ENCODE results near the gene CPEB3.
A peak's percentile ranks its signal among the peaks of the same experiment; 100 is the strongest.

CPEB3 gene

DNA sequence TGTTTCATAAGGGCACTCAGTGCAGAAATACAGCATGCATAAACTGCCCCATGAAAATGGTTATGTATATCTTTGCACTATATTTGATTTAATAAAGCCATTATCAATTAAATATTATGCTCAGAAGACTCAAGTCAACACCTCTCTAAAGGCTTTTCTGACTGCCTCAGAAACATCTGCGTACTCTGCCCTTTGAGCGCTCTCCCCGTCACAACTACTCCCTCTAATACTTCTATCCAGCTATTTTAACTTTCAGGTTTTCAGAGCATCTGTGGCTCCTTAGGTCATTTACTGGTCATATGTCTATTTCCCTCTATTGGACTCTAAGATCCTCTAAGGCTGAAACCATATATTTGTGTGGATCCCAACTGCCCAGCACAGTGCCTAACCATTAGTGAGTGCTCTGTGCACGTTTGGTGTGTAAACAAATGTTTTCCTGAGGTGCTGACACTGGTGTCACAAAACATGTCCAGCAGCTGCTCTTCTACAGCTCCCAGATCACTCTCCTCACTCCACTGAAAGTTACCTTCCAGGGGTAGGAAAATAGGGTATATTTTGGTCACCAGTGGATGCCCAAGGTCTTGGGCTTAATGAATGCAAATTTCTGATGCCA is 188.2 kb downstream of the CPEB3 start:
- DNase-seq (ENCODE audit: low read depth in 3 of 3) = no peak

- DNase-seq (ENCODE audit: low read depth in 3 of 3) = no peak
Measured at GRCh38 chr10:92094960-92095359, 195.9 kb downstream of the CPEB3 start.

GRCh38 chr10:92091965-92092364 is 198.9 kb downstream of the CPEB3 start:
- DNase-seq (ENCODE audit: low read depth in 3 of 3) = no peak

- peak in 2 of 3 experiments; percentile 2 to 23 for DNase-seq (ENCODE audit: low read depth in 3 of 3)
Measured at GRCh38 chr10:92087750-92088395, 203.0 kb downstream of the CPEB3 start.

DNA sequence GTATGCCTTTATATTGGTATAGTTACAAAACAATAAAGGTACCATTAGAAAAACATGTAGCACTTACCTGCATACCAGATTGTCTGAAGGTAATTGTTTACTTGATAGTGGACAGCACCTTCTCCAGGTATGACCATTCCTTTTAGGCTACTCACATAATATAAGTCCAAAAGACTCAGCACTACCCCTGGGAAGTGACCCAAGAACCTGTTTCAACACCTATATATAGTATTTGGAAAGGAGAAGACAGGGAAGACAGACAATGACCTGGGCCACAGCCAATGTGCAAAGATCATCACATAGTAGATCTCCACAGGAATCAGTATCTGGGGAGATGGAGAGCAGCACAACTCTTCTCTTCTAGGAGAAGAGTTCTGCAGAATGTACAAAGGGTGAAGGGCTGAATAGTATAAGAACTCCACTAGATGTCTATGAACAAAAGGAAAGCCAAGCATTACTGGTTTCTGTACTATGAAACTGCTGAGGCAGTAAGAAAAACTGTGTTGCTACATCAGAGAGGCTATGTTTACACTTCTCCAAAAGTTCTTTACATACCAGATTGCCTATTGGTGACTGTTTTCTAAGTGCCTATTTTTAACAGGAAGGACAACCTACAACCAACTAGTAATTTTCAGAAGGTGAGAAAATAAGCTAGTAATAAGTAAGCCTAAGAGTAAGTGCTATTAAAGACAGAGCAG is 208.1 kb downstream of the CPEB3 start:
- no peak for DNase-seq (ENCODE audit: low read depth in 3 of 3)

- no peak for DNase-seq (ENCODE audit: low read depth in 3 of 3)
Measured at GRCh38 chr10:92081641-92082040, 209.2 kb downstream of the CPEB3 start.

GRCh38 chr10:92080244-92080643 is 210.6 kb downstream of the CPEB3 start:
- no peak for DNase-seq (ENCODE audit: low read depth in 3 of 3)

DNA sequence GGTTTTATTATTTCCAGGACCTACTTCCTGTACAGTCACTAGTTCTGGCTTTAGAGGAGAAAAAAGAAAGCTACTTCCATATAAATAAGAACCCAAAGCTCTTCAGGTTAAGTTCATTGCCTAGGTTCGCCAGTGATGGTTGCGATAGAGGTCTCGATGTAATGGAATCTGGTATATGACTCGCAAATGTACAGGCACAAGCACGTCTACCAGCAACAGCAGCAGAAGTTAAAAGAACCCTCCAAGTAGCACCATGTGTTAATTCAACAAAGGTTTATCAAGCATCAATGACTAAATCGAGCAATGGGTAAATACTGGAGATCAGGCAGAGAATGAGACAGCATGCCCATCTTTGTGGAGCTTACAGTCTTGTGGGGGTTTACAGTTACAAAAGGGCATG is 211.9 kb downstream of the CPEB3 start:
- DNase-seq (ENCODE audit: low read depth in 3 of 3) = no peak

DNA sequence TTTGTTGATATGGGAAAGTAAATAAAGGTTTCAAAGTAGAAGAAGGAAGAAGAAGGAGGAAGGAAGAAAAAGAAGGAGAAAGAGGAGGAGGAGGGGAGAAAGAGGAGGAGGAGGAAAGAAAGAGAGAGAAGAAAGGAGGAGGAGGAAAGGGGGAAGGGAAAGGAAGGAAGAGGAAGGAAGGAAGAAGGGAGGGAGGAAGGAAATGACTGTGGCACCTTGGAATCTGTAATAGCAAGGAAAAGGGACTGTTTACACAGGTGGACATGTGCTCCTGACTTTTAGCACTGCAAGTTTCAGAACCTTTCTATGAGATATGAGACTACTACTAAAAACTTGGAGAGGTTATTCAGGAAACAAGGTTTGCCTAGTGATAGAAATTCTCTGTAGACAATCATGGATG is 214.2 kb downstream of the CPEB3 start:
- no peak for DNase-seq (ENCODE audit: low read depth in 3 of 3)

DNA sequence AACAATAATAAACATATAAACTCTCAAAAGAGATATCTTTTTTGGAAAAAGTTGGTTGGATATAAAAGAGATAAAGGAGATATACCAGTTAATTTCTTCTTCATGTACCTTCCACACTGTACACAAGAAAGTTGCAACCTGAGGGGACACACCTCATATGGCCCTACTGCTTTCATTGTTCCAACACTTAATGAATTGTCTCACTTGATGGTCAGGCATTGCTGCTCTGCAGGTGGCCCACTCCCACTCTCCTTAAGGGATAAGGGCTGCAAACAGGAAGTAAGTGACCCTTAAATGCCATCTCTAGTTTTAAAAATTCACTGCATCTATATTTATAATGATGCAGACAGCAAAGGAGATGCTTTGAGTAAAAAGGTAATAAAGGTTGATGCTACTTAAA is 215.0 kb downstream of the CPEB3 start:
- no peak for DNase-seq (ENCODE audit: low read depth in 3 of 3)

GRCh38 chr10:92074126-92074887 is 216.6 kb downstream of the CPEB3 start:
- DNase-seq (ENCODE audit: low read depth in 3 of 3) = no peak

GRCh38 chr10:92068900-92069299 is 222.0 kb downstream of the CPEB3 start:
- DNase-seq (ENCODE audit: low read depth in 3 of 3) = no peak

DNA sequence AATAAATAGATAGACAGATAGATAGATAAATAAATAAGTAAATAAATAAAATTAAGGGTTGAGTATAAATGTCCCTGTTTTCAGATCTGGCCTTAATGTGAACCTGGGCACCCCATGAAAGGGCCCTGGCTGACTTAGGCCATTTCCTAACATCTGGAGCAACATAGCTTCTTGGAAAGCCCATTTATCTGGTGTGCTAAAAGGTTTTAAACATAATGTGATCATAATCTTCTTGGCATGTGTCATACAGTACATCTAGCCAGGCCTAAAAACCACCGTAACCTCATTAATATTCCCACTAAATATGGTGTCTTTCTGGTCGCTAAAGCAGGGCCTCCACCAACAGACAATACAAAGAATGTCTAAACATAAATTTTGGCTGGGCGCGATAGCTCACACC is 224.5 kb downstream of the CPEB3 start:
- no peak for DNase-seq (ENCODE audit: low read depth in 3 of 3)

DNA sequence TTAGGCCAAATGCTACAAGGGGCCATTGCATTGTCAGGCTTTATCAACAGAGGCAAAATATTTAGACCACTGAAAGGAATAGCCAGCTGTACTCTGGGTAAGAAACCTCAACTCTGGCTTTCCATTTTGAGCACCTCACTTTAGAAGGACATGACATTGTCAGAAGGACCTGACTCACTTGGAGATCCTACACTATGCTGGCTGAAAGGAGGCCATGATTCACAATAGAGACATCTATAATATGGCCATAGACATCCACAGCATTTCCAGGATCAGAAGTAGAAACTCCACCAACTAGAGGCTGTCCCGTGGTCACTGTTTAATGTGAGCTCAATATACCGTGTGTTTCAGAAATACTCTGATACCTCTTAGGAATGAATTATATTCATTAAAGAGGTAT is 226.4 kb downstream of the CPEB3 start:
- no peak for DNase-seq (ENCODE audit: low read depth in 3 of 3)

DNA sequence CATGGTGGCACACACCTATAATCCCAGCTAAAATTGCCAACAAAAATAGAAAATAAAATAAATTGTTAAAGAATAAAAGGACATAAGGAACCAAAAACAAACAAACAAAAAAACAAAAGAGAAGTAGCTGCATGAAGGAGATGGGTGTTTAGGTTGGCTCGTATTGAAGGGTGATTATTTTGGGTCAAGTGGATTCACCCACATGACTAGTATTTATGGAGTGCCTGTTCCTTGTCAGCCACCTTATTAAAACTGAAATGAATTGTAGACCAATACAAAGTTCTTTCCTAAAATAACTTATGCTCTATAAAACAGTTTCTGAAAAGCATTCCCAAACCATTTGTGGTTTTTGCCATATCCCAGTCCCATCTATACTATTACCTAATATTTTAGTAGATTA is 228.6 kb downstream of the CPEB3 start:
- DNase-seq (ENCODE audit: low read depth in 3 of 3) = no peak

- DNase-seq (ENCODE audit: low read depth in 3 of 3) = no peak
Measured at GRCh38 chr10:92054807-92055206, 236.1 kb downstream of the CPEB3 start.

GRCh38 chr10:92052741-92053140 is 238.1 kb downstream of the CPEB3 start:
- no peak for DNase-seq (ENCODE audit: low read depth in 3 of 3)

GRCh38 chr10:92052088-92052487 is 238.8 kb downstream of the CPEB3 start:
- no peak for DNase-seq (ENCODE audit: low read depth in 3 of 3)

GRCh38 chr10:92047215-92047614 is 243.7 kb downstream of the CPEB3 start:
- no peak for DNase-seq (ENCODE audit: low read depth in 3 of 3)

DNA sequence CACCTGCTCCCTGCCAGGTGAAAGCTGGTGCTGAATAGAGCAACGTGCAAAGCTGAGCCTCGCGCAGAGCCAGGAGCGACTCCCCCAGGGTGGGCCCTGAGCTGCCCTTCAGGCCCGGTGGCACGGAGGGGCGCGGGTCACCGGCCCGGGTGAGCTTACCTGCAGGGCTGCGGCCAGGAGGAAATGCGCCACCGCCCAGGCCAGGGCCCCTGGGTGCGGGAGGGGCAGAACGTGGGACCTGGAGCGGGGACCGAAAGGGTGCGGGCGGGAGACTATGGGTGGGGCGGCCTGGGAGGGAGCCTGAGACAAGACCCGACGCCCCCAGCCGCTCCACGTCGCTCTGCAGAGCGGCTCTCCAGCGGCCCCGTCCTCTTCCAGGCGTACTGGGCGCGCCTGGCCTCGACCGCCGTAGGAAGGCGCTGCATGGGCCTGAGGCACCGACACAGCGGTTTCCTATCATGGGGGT is 245.2 kb downstream of the CPEB3 start:
- no peak for DNase-seq (ENCODE audit: low read depth in 3 of 3)

GRCh38 chr10:92042541-92042940 is 248.3 kb downstream of the CPEB3 start:
- DNase-seq (ENCODE audit: low read depth in 3 of 3) = no peak

DNA sequence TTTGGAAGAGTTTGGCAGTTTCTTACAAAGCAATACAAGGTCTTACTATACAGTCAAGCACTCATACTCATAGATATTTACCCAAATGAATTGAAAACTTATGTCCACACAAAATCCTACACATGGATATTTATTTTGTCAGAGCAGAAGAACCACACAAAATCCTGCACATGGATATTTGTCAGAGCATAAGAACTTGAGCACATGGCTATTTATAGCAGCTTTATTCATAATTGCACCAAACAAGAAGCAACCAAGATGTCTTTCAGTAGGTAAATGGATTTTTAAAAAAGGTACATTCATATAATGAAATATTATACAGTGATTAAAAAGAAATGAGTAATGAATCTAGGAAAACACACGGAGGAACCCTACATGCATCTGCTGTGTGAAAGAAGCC is 251.9 kb downstream of the CPEB3 start:
- DNase-seq (ENCODE audit: low read depth in 3 of 3) = no peak
